Natural killer cell (primary cell): ENCODE results near the gene LBH. TPM values are rescaled to one million over a fixed set of nuclear protein-coding genes. Genes with fewer than 3 reads are reported as not detected.

Experiments used
- ATAC-seq, 3 donors: fragments of 150-1000 bp in 2 of 3; fragments of 200-7000 bp in 1 of 3; cut with Tn5 transposase; 1 replicate in 1 of 3; 2 replicates in 2 of 3; pipeline ENCODE4 v1.10.0; 2021; ENCODE audit warnings: mild to moderate bottlenecking in 2 of 3, moderate library complexity in 2 of 3
- DNase-seq, 2 donors: peaks; one replicate each; pipeline versions ENCODE4 v3.0.0 to v3.0.0-alpha.2; 2013 to 2021; ENCODE audit warnings: mixed read lengths in 1 of 2
- H3K27ac ChIP-seq: one replicate; pipeline ENCODE4 v1.5.1; 2013; ENCODE audit warnings: mild to moderate bottlenecking, low read length
- H3K27me3 ChIP-seq: one replicate; pipeline ENCODE4 v1.6.1; 2013; ENCODE audit warnings: low read length; ENCODE audit not compliant: control insufficient read depth, insufficient read depth
- H3K36me3 ChIP-seq: one replicate; pipeline ENCODE4 v1.6.1; 2013; ENCODE audit warnings: low read length; ENCODE audit not compliant: control insufficient read depth, insufficient read depth
- H3K4me1 ChIP-seq: one replicate; pipeline ENCODE4 v1.6.1; 2013; ENCODE audit warnings: low read length; ENCODE audit not compliant: control insufficient read depth, insufficient read depth
- H3K4me3 ChIP-seq: one replicate; pipeline ENCODE4 v1.5.1; 2013; ENCODE audit warnings: low read length
- H3K9me3 ChIP-seq: one replicate; pipeline ENCODE4 v1.6.1; 2013; ENCODE audit warnings: low read length; ENCODE audit not compliant: control insufficient read depth, insufficient read depth
- H3K27ac Mint-ChIP-seq, 2 donors: one replicate each; pipeline ENCODE4 v1.8.0; 2022; ENCODE audit warnings: mild to moderate bottlenecking in 2 of 2, mixed read lengths in 2 of 2, moderate library complexity in 1 of 2
- H3K27me3 Mint-ChIP-seq, 2 donors: one replicate each; pipeline ENCODE4 v1.8.0; 2022; ENCODE audit warnings: low read depth in 2 of 2, mixed read lengths in 2 of 2
- H3K36me3 Mint-ChIP-seq: one replicate; pipeline ENCODE4 v1.8.0; 2022; ENCODE audit warnings: mixed read lengths
- H3K4me1 Mint-ChIP-seq, 2 donors: one replicate each; pipeline ENCODE4 v1.8.0; 2022; ENCODE audit warnings: mixed read lengths in 2 of 2
- H3K4me3 Mint-ChIP-seq: one replicate; pipeline ENCODE4 v1.8.0; 2022; ENCODE audit warnings: mild to moderate bottlenecking, moderate library complexity, mixed read lengths
- H3K9me3 Mint-ChIP-seq, 2 donors: one replicate each; pipeline ENCODE4 v1.8.0; 2022; ENCODE audit warnings: mixed read lengths in 2 of 2
- CTCF ChIP-seq: fragments of 200-600 bp; IDR thresholded peaks from one replicate; pipeline ENCODE4 v1.8.0; 2022; ENCODE audit warnings: antibody characterized with exemption
- WGBS: methylation state at CpG from one replicate; pipeline ENCODE4 v1.1.7; 2013; ENCODE audit warnings: missing lambda C conversion rate; ENCODE audit not compliant: insufficient coverage; 5-methylcytosine and 5-hydroxymethylcytosine counted together
- intact Hi-C: fragments of 100-400 bp; cut with micrococcal nuclease; formaldehyde crosslinking; loops from one replicate; pipeline ENCODE4 v1.14.2; 2022
- total RNA-seq, 4 donors: library from RNA; stranded (reverse); fragments of 120-200 nt in 1 of 4; gene quantifications; one replicate each; pipeline versions ENCODE4 v1.2.3 to v1.2.4, GENCODE V29; 2013 to 2022

LBH gene
- total RNA-seq, 3 donors from 2014 or later (not counting 1 experiment from before 2014, with no cell fraction given), result 157 to 197 (median 158) TPM

- Mint-ChIP-seq H3K27me3 (no peaks in the 10 kb centered on the region), H3K4me3 (no peak overlapping the region), H3K36me3 (no peaks in the 10 kb centered on the region), H3K9me3 (no peaks in the 10 kb centered on the region), H3K4me1 (peaks cover 24 to 32% of the 10 kb centered on the region in 2 donors), H3K27ac (no peak overlapping the region)
- intact Hi-C loops, result no loop called here
- TF ChIP-seq CTCF, result no peak
- Histone ChIP-seq H3K36me3 (no peaks in the 10 kb centered on the region), H3K27me3 (no peaks in the 10 kb centered on the region), H3K9me3 (no peaks in the 10 kb centered on the region), H3K4me3 (no peak overlapping the region), H3K4me1 (peaks cover 18% of the 10 kb centered on the region), H3K27ac (no peak overlapping the region)
- 15% methylated on average over 4 of the region's 4 CpGs for WGBS
- ATAC-seq (peak in 2 of 3 donors; percentile 66 to 72), DNase-seq (no peak)
Measured at GRCh38 chr2:30276455-30276911, 45.1 kb downstream of the LBH start.

- TF ChIP-seq CTCF, result no peak
- Mint-ChIP-seq H3K36me3 (no peaks in the 10 kb centered on the region), H3K9me3 (no peaks in the 10 kb centered on the region), H3K27ac (no peak overlapping the region), H3K4me3 (no peak overlapping the region), H3K4me1 (peaks cover 22 to 30% of the 10 kb centered on the region in 2 donors), H3K27me3 (no peaks in the 10 kb centered on the region)
- WGBS, result 96% methylated on average over 3 of the region's 3 CpGs
- Histone ChIP-seq H3K36me3 (no peaks in the 10 kb centered on the region), H3K27me3 (no peaks in the 10 kb centered on the region), H3K9me3 (no peaks in the 10 kb centered on the region), H3K27ac (no peak overlapping the region), H3K4me3 (no peak overlapping the region), H3K4me1 (peaks cover 28% of the 10 kb centered on the region)
- intact Hi-C loops, result no loop called here
- DNase-seq (no peak), ATAC-seq (no peak)
Measured at GRCh38 chr2:30277582-30277981, 46.2 kb downstream of the LBH start.

- no peak for TF ChIP-seq CTCF
- no peak overlapping the region for H3K27ac Mint-ChIP-seq
Measured at GRCh38 chr2:30278419-30278818, 47.1 kb downstream of the LBH start.

More at GRCh38 chr2:30278419-30278818, 47.1 kb downstream of the LBH start:
- Mint-ChIP-seq H3K36me3 (no peaks in the 10 kb centered on the region), H3K9me3 (no peaks in the 10 kb centered on the region), H3K27me3 (no peaks in the 10 kb centered on the region), H3K4me3 (no peak overlapping the region), H3K4me1 (peaks cover 22 to 30% of the 10 kb centered on the region in 2 donors)
- Histone ChIP-seq H3K4me1 (peaks cover 35% of the 10 kb centered on the region), H3K36me3 (no peaks in the 10 kb centered on the region), H3K9me3 (no peaks in the 10 kb centered on the region), H3K27ac (no peak overlapping the region), H3K4me3 (no peak overlapping the region), H3K27me3 (no peaks in the 10 kb centered on the region)
- intact Hi-C loops, result no loop called here
- WGBS, result 78% methylated on average over 1 of the region's 1 CpG
- DNase-seq, result no peak
- no peak for ATAC-seq
